GM23338 (cell line): ENCODE results near the gene TNNI2.

Experiments
- CREB1 ChIP-seq: fragments of 250-450 bp; sonication (Bioruptor Pico); IDR thresholded peaks from 2 replicates; pipeline ENCODE4 v1.5.0; 2020; ENCODE audit warnings: low read depth, mild to moderate bottlenecking, moderate library complexity
- CTCF ChIP-seq, 2 experiments: fragments of 200-600 bp in 1 of 2; sonication (generic) in 1 of 2; conservative IDR thresholded peaks; 2 replicates each; pipeline versions ENCODE4 v1.5.1 to v1.6.1; 2016 to 2017; ENCODE audit warnings: antibody characterized with exemption in 2 of 2, low read depth in 2 of 2, mild to moderate bottlenecking in 2 of 2, moderate library complexity in 1 of 2
- EZH2 ChIP-seq: fragments of 200-600 bp; sonication (generic); IDR thresholded peaks from one replicate; pipeline ENCODE4 v1.8.0; 2017; ENCODE audit warnings: antibody characterized with exemption, mild to moderate bottlenecking, low read depth; ENCODE audit not compliant: unreplicated experiment
- POLR2AphosphoS5 ChIP-seq: IDR thresholded peaks from 2 replicates; pipeline ENCODE4 v1.6.1; 2016; ENCODE audit warnings: antibody characterized with exemption, low read depth
- TF ChIP-seq, protein P1 (sequence below): IDR thresholded peaks from one replicate; pipeline ENCODE4 v1.6.1; 2018; ENCODE audit warnings: antibody characterized with exemption; ENCODE audit not compliant: unreplicated experiment
- TF ChIP-seq, protein P2 (sequence below): IDR thresholded peaks from 2 replicates; pipeline ENCODE4 v1.6.1; 2016; ENCODE audit warnings: antibody characterized with exemption

GRCh38 chr11:1888811-1889210, 50.0 kb downstream of the TNNI2 start:
- no peak for TF ChIP-seq CTCF (conservative IDR thresholded peaks at IDR 0.05; ENCODE audit: low read depth in 2 of 2)
- TF ChIP-seq, protein P1, sequence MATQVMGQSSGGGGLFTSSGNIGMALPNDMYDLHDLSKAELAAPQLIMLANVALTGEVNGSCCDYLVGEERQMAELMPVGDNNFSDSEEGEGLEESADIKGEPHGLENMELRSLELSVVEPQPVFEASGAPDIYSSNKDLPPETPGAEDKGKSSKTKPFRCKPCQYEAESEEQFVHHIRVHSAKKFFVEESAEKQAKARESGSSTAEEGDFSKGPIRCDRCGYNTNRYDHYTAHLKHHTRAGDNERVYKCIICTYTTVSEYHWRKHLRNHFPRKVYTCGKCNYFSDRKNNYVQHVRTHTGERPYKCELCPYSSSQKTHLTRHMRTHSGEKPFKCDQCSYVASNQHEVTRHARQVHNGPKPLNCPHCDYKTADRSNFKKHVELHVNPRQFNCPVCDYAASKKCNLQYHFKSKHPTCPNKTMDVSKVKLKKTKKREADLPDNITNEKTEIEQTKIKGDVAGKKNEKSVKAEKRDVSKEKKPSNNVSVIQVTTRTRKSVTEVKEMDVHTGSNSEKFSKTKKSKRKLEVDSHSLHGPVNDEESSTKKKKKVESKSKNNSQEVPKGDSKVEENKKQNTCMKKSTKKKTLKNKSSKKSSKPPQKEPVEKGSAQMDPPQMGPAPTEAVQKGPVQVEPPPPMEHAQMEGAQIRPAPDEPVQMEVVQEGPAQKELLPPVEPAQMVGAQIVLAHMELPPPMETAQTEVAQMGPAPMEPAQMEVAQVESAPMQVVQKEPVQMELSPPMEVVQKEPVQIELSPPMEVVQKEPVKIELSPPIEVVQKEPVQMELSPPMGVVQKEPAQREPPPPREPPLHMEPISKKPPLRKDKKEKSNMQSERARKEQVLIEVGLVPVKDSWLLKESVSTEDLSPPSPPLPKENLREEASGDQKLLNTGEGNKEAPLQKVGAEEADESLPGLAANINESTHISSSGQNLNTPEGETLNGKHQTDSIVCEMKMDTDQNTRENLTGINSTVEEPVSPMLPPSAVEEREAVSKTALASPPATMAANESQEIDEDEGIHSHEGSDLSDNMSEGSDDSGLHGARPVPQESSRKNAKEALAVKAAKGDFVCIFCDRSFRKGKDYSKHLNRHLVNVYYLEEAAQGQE = no peak
- no peak for TF ChIP-seq POLR2AphosphoS5
- TF ChIP-seq CREB1 = no peak
- TF ChIP-seq, protein P2, sequence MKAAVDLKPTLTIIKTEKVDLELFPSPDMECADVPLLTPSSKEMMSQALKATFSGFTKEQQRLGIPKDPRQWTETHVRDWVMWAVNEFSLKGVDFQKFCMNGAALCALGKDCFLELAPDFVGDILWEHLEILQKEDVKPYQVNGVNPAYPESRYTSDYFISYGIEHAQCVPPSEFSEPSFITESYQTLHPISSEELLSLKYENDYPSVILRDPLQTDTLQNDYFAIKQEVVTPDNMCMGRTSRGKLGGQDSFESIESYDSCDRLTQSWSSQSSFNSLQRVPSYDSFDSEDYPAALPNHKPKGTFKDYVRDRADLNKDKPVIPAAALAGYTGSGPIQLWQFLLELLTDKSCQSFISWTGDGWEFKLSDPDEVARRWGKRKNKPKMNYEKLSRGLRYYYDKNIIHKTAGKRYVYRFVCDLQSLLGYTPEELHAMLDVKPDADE = no peak
- TF ChIP-seq EZH2 = no peak
